K562 (cell line): ENCODE data around the gene ISYNA1. TPM values are rescaled to one million over a fixed set of nuclear protein-coding genes. Genes with fewer than 3 reads are reported as not detected.

Experiments used
- BCLAF1 ChIP-seq, 2 experiments: fragments of 450-650 bp in 1 of 2; IDR thresholded peaks; 2 replicates each; pipeline ENCODE4 v1.6.1; 2011 to 2017; ENCODE audit warnings: low read depth in 2 of 2, antibody characterized with exemption in 1 of 2, borderline replicate concordance in 1 of 2, low read length in 1 of 2, mild to moderate bottlenecking in 1 of 2, mixed read lengths in 1 of 2; ENCODE audit not compliant: control insufficient read depth in 1 of 2
- CCNT2 ChIP-seq: IDR thresholded peaks from 2 replicates; pipeline ENCODE4 v1.6.1; 2011; ENCODE audit warnings: borderline replicate concordance, low read depth, mild to moderate bottlenecking, moderate library complexity, mixed read lengths, low read length; ENCODE audit not compliant: insufficient read length; ENCODE audit errors: extremely low read depth
- CUX1 ChIP-seq: fragments of 200-800 bp; sonication (Bioruptor generic); IDR thresholded peaks from 2 replicates; pipeline ENCODE4 v1.6.1; 2016; ENCODE audit warnings: missing genetic modification characterization, missing compliant biosample characterization
- DPF2 ChIP-seq: fragments of 450-650 bp; IDR thresholded peaks from 2 replicates; pipeline ENCODE4 v1.6.1; 2016
- ELF1 ChIP-seq: fragments of 200-800 bp; sonication (Bioruptor generic); IDR thresholded peaks from 2 replicates; pipeline ENCODE4 v1.6.1; 2016; ENCODE audit warnings: missing genetic modification characterization, missing compliant biosample characterization
- FOXP4 ChIP-seq: sonication (generic); formaldehyde crosslinking; IDR thresholded peaks from 2 replicates; pipeline ENCODE4 v1.8.0; 2022; ENCODE audit warnings: mild to moderate bottlenecking, missing genetic modification reagents, borderline replicate concordance
- GMEB1 ChIP-seq: fragments of 250-450 bp; sonication (Bioruptor Pico); IDR thresholded peaks from 2 replicates; pipeline ENCODE4 v1.4.0; 2020; ENCODE audit warnings: mild to moderate bottlenecking
- KHSRP ChIP-seq: fragments of 450-650 bp; IDR thresholded peaks from 2 replicates; pipeline ENCODE4 v1.6.1; 2017
- LCOR ChIP-seq: sonication (generic); formaldehyde crosslinking; IDR thresholded peaks from 2 replicates; pipeline ENCODE4 v1.8.0; 2022; ENCODE audit warnings: mild to moderate bottlenecking, missing genetic modification reagents
- MAZ ChIP-seq, 2 experiments: fragments of 450-650 bp in 1 of 2; sonication (generic) in 1 of 2; formaldehyde crosslinking; IDR thresholded peaks in 1 of 2; conservative IDR thresholded peaks in 1 of 2; 2 replicates each; pipeline versions ENCODE4 v1.4.0 to v1.5.0; 2020; ENCODE audit warnings: mild to moderate bottlenecking in 1 of 2, missing genetic modification reagents in 1 of 2
- NCOA2 ChIP-seq, 2 experiments: fragments of 450-650 bp; IDR thresholded peaks; 2 replicates each; pipeline ENCODE4 v1.6.1; 2018; ENCODE audit warnings: mild to moderate bottlenecking in 2 of 2, moderate library complexity in 1 of 2; ENCODE audit not compliant: partially characterized antibody in 2 of 2
- NR1H2 ChIP-seq: sonication (generic); formaldehyde crosslinking; IDR thresholded peaks from 2 replicates; pipeline ENCODE4 v1.4.0; 2020; ENCODE audit warnings: mild to moderate bottlenecking, missing genetic modification reagents
- ZNF133 ChIP-seq: fragments of 250-450 bp; sonication (Bioruptor Pico); IDR thresholded peaks from 2 replicates; pipeline ENCODE4 v1.4.0; 2020; ENCODE audit warnings: mild to moderate bottlenecking
- ZNF217 ChIP-seq: sonication (generic); formaldehyde crosslinking; IDR thresholded peaks from 2 replicates; pipeline ENCODE4 v1.8.0; 2022; ENCODE audit warnings: mild to moderate bottlenecking, missing genetic modification reagents
- polyA plus RNA-seq, 8 experiments: library from polyadenylated mRNA; depleted of rRNA in 4 of 8; stranded (reverse) in 5 of 8; unstranded in 3 of 8; fragments of >200 nt; fragmentation: Nextera tagmentation in 2 of 8; fragmentation: Illumina TruSeq in 1 of 8; extraction: Ambion mirVana in 2 of 8; extraction: Trizol in 1 of 8; gene quantifications; 2 replicates each; pipeline versions ENCODE4 v1.2.1 to v1.2.3, GENCODE V29; 2011 to 2014; ENCODE audit warnings: inconsistent platforms in 1 of 8, missing spikeins in 1 of 8
- total RNA-seq, 7 experiments: library from RNA; depleted of rRNA in 6 of 7; stranded (reverse); fragments of >200 nt in 6 of 7; fragmentation: Illumina TruSeq in 2 of 7; extraction: Trizol in 2 of 7; gene quantifications; 2 replicates each; pipeline versions ENCODE4 v1.2.1 to v1.2.3, GENCODE V29; 2011 to 2021; ENCODE audit warnings: low replicate concordance in 1 of 7

The ISYNA1 gene
- total and polyA plus RNA-seq, 9 of the 15 experiments (the other 6 are each of a cell fraction or from before 2014, with no cell fraction given): 21.8 to 460 (median 93.2) TPM

- peak; percentile 95 for TF ChIP-seq FOXP4 (CRISPR knock-in tag)
- peak; percentile 76 to 81 for TF ChIP-seq MAZ (CRISPR knock-in tag; conservative IDR thresholded peaks at IDR 0.05 in 1 of 2, IDR thresholded peaks at IDR 0.05 in 1 of 2)
- TF ChIP-seq LCOR (CRISPR knock-in tag): peak; percentile 86
- peak; percentile 80 for TF ChIP-seq GMEB1 (CRISPR knock-in tag)
- peak; percentile 95 for TF ChIP-seq CCNT2
- no peak for TF ChIP-seq NR1H2
- TF ChIP-seq ZNF217 (CRISPR knock-in tag): no peak
- no peak for TF ChIP-seq ELF1 (tag)
- no peak for TF ChIP-seq KHSRP
- TF ChIP-seq BCLAF1 (IDR thresholded peaks at IDR 0.05; ENCODE audit: borderline replicate concordance in 1 of 2, control insufficient read depth in 1 of 2, low read depth in 2 of 2, low read length in 1 of 2): 0 out of 4 replicates have a peak, but pooled peaks of 1 of the 2 experiments have one; percentile 21
- no peak for TF ChIP-seq ZNF133 (CRISPR knock-in tag)
- no peak for TF ChIP-seq CUX1 (CRISPR knock-in tag)
- TF ChIP-seq NCOA2 (IDR thresholded peaks at IDR 0.05; ENCODE audit: partially characterized antibody in 2 of 2): no peak
- no peak for TF ChIP-seq DPF2
These were observed 49.6 kb downstream of the ISYNA1 start (continued) for GRCh38 chr19:18388100-18388959.
